ENCODE results near the gene IQGAP2.

DNA sequence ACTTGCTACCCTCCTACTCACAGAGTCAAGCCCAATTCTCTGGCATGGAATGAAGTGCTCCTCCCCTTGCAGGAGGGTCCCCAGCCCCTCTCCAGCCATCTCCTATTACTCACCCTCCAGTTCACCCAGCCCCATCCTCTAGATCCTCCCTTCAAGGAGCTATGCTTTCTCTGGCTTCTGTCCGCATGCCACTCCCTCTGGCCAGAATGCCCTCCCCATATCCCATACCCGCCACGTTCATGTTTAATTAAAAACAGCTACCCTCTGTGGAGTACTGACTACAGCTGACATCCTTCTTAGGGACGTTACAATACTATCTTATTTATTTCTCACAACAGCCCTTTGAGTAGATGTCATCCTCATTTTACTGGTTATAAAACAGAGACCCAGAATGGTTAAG lies 315.8 kb downstream of the IQGAP2 start:
- TF ChIP-seq, protein P1, sequence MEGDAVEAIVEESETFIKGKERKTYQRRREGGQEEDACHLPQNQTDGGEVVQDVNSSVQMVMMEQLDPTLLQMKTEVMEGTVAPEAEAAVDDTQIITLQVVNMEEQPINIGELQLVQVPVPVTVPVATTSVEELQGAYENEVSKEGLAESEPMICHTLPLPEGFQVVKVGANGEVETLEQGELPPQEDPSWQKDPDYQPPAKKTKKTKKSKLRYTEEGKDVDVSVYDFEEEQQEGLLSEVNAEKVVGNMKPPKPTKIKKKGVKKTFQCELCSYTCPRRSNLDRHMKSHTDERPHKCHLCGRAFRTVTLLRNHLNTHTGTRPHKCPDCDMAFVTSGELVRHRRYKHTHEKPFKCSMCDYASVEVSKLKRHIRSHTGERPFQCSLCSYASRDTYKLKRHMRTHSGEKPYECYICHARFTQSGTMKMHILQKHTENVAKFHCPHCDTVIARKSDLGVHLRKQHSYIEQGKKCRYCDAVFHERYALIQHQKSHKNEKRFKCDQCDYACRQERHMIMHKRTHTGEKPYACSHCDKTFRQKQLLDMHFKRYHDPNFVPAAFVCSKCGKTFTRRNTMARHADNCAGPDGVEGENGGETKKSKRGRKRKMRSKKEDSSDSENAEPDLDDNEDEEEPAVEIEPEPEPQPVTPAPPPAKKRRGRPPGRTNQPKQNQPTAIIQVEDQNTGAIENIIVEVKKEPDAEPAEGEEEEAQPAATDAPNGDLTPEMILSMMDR (tag by site-specific recombination; IDR thresholded peaks at IDR 0.05): no peak
- TF ChIP-seq TSHZ1 (tag by site-specific recombination; IDR thresholded peaks at IDR 0.05; ENCODE audit: borderline replicate concordance): no peak

Data from HEK293 (cell line).